ENCODE results near the gene GTF3C2.

Gene GTF3C2

DNA sequence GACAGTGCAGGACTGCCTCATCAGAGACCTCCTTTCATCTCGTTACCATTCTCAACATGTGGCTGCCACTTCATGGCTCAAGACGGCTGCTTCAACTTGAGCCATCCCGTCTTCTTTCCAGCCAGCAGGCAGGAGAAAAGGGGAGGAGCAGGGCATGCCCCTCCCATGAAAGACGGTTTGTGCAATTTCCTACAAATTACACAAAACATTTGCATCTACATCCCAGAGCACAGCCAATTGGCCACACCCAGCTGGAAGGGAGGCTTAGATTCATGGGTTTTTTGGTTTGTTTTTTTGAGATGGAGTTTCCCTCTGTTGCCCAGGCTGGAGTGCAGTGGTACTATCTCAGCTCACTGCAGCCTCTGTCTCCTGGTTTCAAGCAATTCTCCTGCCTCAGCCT lies 60.1 kb downstream of the GTF3C2 start:
- no peaks in the 10 kb centered on the region for H3K27me3 ChIP-seq (ENCODE audit: insufficient read depth, low read length, poor library complexity)
- H3K4ac ChIP-seq (ENCODE audit: low read depth, low read length), result no peak overlapping the region
- H3K79me1 ChIP-seq (ENCODE audit: low read length), result no peaks in the 10 kb centered on the region
- H2BK15ac ChIP-seq (replicated peaks; ENCODE audit: low read depth), result no peak overlapping the region
- H2BK120ac ChIP-seq (ENCODE audit: low read depth, low read length), result no peak overlapping the region
- H4K5ac ChIP-seq (ENCODE audit: low read length), result no peak overlapping the region
- H3K27ac ChIP-seq (ENCODE audit: low read depth, low read length), result no peak overlapping the region
- no peak overlapping the region for H2BK5ac ChIP-seq (ENCODE audit: low read length)
- no peak overlapping the region for H3K23ac ChIP-seq (ENCODE audit: low read length)
- H4K8ac ChIP-seq (ENCODE audit: low read depth, low read length), result no peak overlapping the region
- no peak for DNase-seq
- H3K4me3 ChIP-seq (ENCODE audit: low read length), result no peak overlapping the region
- H2AK5ac ChIP-seq (ENCODE audit: low read length), result no peak overlapping the region
- H3K18ac ChIP-seq (ENCODE audit: low read length), result no peak overlapping the region
- H3K79me2 ChIP-seq (ENCODE audit: control insufficient read depth, insufficient read depth, low read length), result no peaks in the 10 kb centered on the region
- WGBS (ENCODE audit: extremely low coverage, insufficient coverage, low lambda C conversion rate), result no CpG with 5 or more reads among the region's 4 CpGs
- H3K4me2 ChIP-seq (ENCODE audit: low read length), result no peak overlapping the region
- no peaks in the 10 kb centered on the region for H3K36me3 ChIP-seq (ENCODE audit: control insufficient read depth, insufficient read depth, low read length)
- H3K4me1 ChIP-seq (ENCODE audit: control insufficient read depth, low read depth, low read length), result peaks cover 2% of the 10 kb centered on the region
- no peak overlapping the region for H3K56ac ChIP-seq (ENCODE audit: low read length)
- H3K9ac ChIP-seq (ENCODE audit: low read length), result no peak overlapping the region

DNA sequence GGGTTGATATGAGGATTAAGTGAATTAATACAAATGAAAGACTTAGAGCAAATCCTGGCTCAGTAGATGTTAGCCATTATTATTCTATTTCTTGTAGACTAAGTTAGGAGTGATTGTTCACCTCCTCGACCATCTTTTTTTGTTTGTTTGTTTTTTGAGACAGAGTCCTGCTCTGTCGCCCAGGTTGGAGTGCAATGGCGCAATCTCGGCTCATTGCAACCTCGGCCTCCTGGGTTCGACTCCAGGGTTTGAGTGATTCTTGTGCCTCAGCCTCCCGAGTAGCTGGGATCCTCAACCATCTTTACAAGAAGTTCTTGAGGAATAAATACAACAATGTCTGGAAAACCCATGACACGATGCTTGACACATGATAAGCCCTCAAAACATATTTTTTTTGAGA lies 61.6 kb downstream of the GTF3C2 start:
- H3K27ac ChIP-seq (ENCODE audit: low read depth, low read length), result no peak overlapping the region
- peaks cover 2% of the 10 kb centered on the region for H3K4me1 ChIP-seq (ENCODE audit: control insufficient read depth, low read depth, low read length)
- H2BK15ac ChIP-seq (replicated peaks; ENCODE audit: low read depth), result no peak overlapping the region
- H3K4ac ChIP-seq (ENCODE audit: low read depth, low read length), result no peak overlapping the region
- no peak overlapping the region for H4K8ac ChIP-seq (ENCODE audit: low read depth, low read length)
- no peak overlapping the region for H4K5ac ChIP-seq (ENCODE audit: low read length)
- no peak overlapping the region for H2BK5ac ChIP-seq (ENCODE audit: low read length)
- no peak overlapping the region for H3K4me3 ChIP-seq (ENCODE audit: low read length)
- no CpG with 5 or more reads among the region's 8 CpGs for WGBS (ENCODE audit: extremely low coverage, insufficient coverage, low lambda C conversion rate)
- no peak overlapping the region for H3K23ac ChIP-seq (ENCODE audit: low read length)
- H2BK120ac ChIP-seq (ENCODE audit: low read depth, low read length), result no peak overlapping the region
- H3K9ac ChIP-seq (ENCODE audit: low read length), result no peak overlapping the region
- H3K79me1 ChIP-seq (ENCODE audit: low read length), result no peaks in the 10 kb centered on the region
- H3K36me3 ChIP-seq (ENCODE audit: control insufficient read depth, insufficient read depth, low read length), result no peaks in the 10 kb centered on the region
- H3K18ac ChIP-seq (ENCODE audit: low read length), result no peak overlapping the region
- H3K79me2 ChIP-seq (ENCODE audit: control insufficient read depth, insufficient read depth, low read length), result no peaks in the 10 kb centered on the region
- H3K56ac ChIP-seq (ENCODE audit: low read length), result no peak overlapping the region
- no peaks in the 10 kb centered on the region for H3K27me3 ChIP-seq (ENCODE audit: insufficient read depth, low read length, poor library complexity)
- DNase-seq, result no peak
- H2AK5ac ChIP-seq (ENCODE audit: low read length), result no peak overlapping the region
- no peak overlapping the region for H3K4me2 ChIP-seq (ENCODE audit: low read length)

DNA sequence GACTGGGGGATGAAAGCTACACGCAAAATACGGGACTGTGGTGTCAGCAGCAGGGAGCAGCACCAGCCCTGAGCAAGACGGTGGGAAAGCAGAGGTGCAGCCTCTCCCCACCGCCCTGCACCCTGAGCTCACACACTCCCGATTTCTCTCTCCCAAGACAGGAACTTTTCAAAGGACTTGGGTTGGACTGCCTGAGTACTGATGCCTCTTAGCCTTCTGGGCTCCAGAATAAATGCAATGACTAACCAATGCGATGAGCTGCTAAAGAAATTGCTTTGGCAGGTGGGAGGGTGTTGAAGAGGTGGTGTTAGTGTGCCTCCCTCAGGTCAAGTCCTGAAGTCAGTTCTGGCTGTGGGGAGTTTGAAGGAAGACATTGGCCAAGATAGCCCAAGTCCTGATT lies 64.7 kb downstream of the GTF3C2 start:
- H3K79me2 ChIP-seq (ENCODE audit: control insufficient read depth, insufficient read depth, low read length), result no peaks in the 10 kb centered on the region
- DNase-seq, result peak; percentile 78
- no peak overlapping the region for H3K23ac ChIP-seq (ENCODE audit: low read length)
- no peak overlapping the region for H3K9ac ChIP-seq (ENCODE audit: low read length)
- no peak overlapping the region for H2BK15ac ChIP-seq (replicated peaks; ENCODE audit: low read depth)
- no peaks in the 10 kb centered on the region for H3K27me3 ChIP-seq (ENCODE audit: insufficient read depth, low read length, poor library complexity)
- no peak overlapping the region for H4K5ac ChIP-seq (ENCODE audit: low read length)
- no peak overlapping the region for H2BK120ac ChIP-seq (ENCODE audit: low read depth, low read length)
- H3K4ac ChIP-seq (ENCODE audit: low read depth, low read length), result no peak overlapping the region
- no peak overlapping the region for H3K4me2 ChIP-seq (ENCODE audit: low read length)
- H3K36me3 ChIP-seq (ENCODE audit: control insufficient read depth, insufficient read depth, low read length), result no peaks in the 10 kb centered on the region
- H3K4me3 ChIP-seq (ENCODE audit: low read length), result no peak overlapping the region
- no peak overlapping the region for H4K8ac ChIP-seq (ENCODE audit: low read depth, low read length)
- no peak overlapping the region for H2AK5ac ChIP-seq (ENCODE audit: low read length)
- no CpG with 5 or more reads among the region's 6 CpGs for WGBS (ENCODE audit: extremely low coverage, insufficient coverage, low lambda C conversion rate)
- H3K18ac ChIP-seq (ENCODE audit: low read length), result no peak overlapping the region
- no peak overlapping the region for H3K56ac ChIP-seq (ENCODE audit: low read length)
- H3K4me1 ChIP-seq (ENCODE audit: control insufficient read depth, low read depth, low read length), result peaks cover 2% of the 10 kb centered on the region
- H3K27ac ChIP-seq (ENCODE audit: low read depth, low read length), result no peak overlapping the region
- H3K79me1 ChIP-seq (ENCODE audit: low read length), result no peaks in the 10 kb centered on the region
- H2BK5ac ChIP-seq (ENCODE audit: low read length), result no peak overlapping the region

DNA sequence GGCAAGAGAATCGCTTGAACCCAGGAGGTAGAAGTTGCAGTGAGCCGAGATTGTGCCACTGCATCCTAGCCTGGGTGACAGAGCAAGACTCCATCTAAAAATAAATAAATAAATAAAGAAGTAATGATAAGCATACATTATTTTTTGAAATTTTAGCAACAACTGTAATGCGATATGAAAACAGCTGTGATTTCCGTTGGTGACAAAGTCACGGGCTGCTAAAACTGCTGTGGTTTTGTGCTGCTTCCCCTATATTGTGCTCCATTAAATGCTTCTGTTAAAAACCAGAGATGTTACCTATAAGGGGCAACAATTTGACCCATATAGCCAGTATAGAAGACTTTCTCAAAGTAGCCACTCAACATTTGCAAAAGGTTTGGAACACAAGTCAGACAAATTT lies 66.0 kb downstream of the GTF3C2 start:
- no peak overlapping the region for H2BK120ac ChIP-seq (ENCODE audit: low read depth, low read length)
- no peak overlapping the region for H3K18ac ChIP-seq (ENCODE audit: low read length)
- no peaks in the 10 kb centered on the region for H3K79me1 ChIP-seq (ENCODE audit: low read length)
- no peak overlapping the region for H2BK5ac ChIP-seq (ENCODE audit: low read length)
- H3K4me3 ChIP-seq (ENCODE audit: low read length), result no peak overlapping the region
- WGBS (ENCODE audit: extremely low coverage, insufficient coverage, low lambda C conversion rate), result no CpG with 5 or more reads among the region's 5 CpGs
- no peak overlapping the region for H4K8ac ChIP-seq (ENCODE audit: low read depth, low read length)
- H3K56ac ChIP-seq (ENCODE audit: low read length), result no peak overlapping the region
- H3K27me3 ChIP-seq (ENCODE audit: insufficient read depth, low read length, poor library complexity), result no peaks in the 10 kb centered on the region
- H3K4me1 ChIP-seq (ENCODE audit: control insufficient read depth, low read depth, low read length), result peaks cover 2% of the 10 kb centered on the region
- no peak overlapping the region for H2AK5ac ChIP-seq (ENCODE audit: low read length)
- no peak overlapping the region for H3K4me2 ChIP-seq (ENCODE audit: low read length)
- H4K5ac ChIP-seq (ENCODE audit: low read length), result no peak overlapping the region
- H3K27ac ChIP-seq (ENCODE audit: low read depth, low read length), result no peak overlapping the region
- H3K79me2 ChIP-seq (ENCODE audit: control insufficient read depth, insufficient read depth, low read length), result no peaks in the 10 kb centered on the region
- no peak for DNase-seq
- H2BK15ac ChIP-seq (replicated peaks; ENCODE audit: low read depth), result no peak overlapping the region
- no peak overlapping the region for H3K4ac ChIP-seq (ENCODE audit: low read depth, low read length)
- no peaks in the 10 kb centered on the region for H3K36me3 ChIP-seq (ENCODE audit: control insufficient read depth, insufficient read depth, low read length)
- H3K9ac ChIP-seq (ENCODE audit: low read length), result no peak overlapping the region
- H3K23ac ChIP-seq (ENCODE audit: low read length), result no peak overlapping the region

DNA sequence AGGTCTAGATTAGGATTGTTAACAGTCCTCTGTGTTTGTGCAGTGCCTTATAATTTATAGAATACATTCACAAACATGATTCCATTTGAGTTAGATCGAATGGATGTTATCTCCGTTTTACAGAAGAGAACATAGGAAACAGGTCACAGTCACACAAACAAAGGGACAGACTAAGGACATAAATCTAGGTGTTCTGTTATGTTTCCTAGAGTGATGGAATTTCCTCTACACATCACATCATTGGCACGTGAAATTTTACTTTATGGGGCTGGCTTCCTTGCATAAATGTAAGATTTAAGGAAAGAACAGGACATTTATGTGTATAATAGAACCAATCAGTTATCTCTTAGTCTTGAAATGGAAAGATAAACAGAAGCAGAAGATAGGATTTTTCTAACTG lies 68.0 kb downstream of the GTF3C2 start:
- H2AK5ac ChIP-seq (ENCODE audit: low read length), result no peak overlapping the region
- no peaks in the 10 kb centered on the region for H3K27me3 ChIP-seq (ENCODE audit: insufficient read depth, low read length, poor library complexity)
- H2BK5ac ChIP-seq (ENCODE audit: low read length), result no peak overlapping the region
- H4K8ac ChIP-seq (ENCODE audit: low read depth, low read length), result no peak overlapping the region
- no peaks in the 10 kb centered on the region for H3K79me1 ChIP-seq (ENCODE audit: low read length)
- H3K4ac ChIP-seq (ENCODE audit: low read depth, low read length), result no peak overlapping the region
- no peak overlapping the region for H3K18ac ChIP-seq (ENCODE audit: low read length)
- no peak overlapping the region for H3K4me3 ChIP-seq (ENCODE audit: low read length)
- H3K23ac ChIP-seq (ENCODE audit: low read length), result no peak overlapping the region
- H3K36me3 ChIP-seq (ENCODE audit: control insufficient read depth, insufficient read depth, low read length), result no peaks in the 10 kb centered on the region
- H2BK120ac ChIP-seq (ENCODE audit: low read depth, low read length), result no peak overlapping the region
- peaks cover 2% of the 10 kb centered on the region for H3K4me1 ChIP-seq (ENCODE audit: control insufficient read depth, low read depth, low read length)
- no peaks in the 10 kb centered on the region for H3K79me2 ChIP-seq (ENCODE audit: control insufficient read depth, insufficient read depth, low read length)
- H4K5ac ChIP-seq (ENCODE audit: low read length), result no peak overlapping the region
- no peak overlapping the region for H3K27ac ChIP-seq (ENCODE audit: low read depth, low read length)
- no peak overlapping the region for H3K9ac ChIP-seq (ENCODE audit: low read length)
- no peak for DNase-seq
- no CpG with 5 or more reads among the region's 3 CpGs for WGBS (ENCODE audit: extremely low coverage, insufficient coverage, low lambda C conversion rate)
- no peak overlapping the region for H2BK15ac ChIP-seq (replicated peaks; ENCODE audit: low read depth)
- H3K56ac ChIP-seq (ENCODE audit: low read length), result no peak overlapping the region
- no peak overlapping the region for H3K4me2 ChIP-seq (ENCODE audit: low read length)

DNA sequence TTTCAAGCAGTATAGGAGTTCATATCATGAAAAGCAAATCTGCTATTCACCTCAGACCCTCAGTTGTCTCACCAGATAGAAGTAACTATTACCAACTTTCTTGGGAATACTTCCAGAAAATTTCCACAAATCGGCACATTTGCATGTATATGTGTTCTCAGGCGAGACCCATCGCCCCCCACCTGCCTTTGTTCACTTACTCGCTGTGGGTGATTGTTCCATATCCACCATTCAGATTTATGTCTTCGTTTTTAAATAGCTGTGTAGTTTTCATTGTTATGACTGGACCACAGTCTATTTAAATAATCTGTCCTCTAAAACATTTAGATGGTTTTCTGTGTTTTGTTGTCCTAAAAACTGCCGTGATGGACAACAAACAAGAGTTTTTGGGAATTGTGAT lies 71.1 kb downstream of the GTF3C2 start:
- Histone ChIP-seq H2BK120ac (ENCODE audit: low read depth, low read length) (no peak overlapping the region), H2AK5ac (ENCODE audit: low read length) (no peak overlapping the region), H3K4me3 (ENCODE audit: low read length) (no peak overlapping the region), H3K23ac (ENCODE audit: low read length) (no peak overlapping the region), H3K9ac (ENCODE audit: low read length) (no peak overlapping the region), H2BK15ac (replicated peaks; ENCODE audit: low read depth) (no peak overlapping the region), H4K5ac (ENCODE audit: low read length) (no peak overlapping the region), H3K27ac (ENCODE audit: low read depth, low read length) (no peak overlapping the region), H3K79me2 (ENCODE audit: control insufficient read depth, insufficient read depth, low read length) (no peaks in the 10 kb centered on the region), H3K4ac (ENCODE audit: low read depth, low read length) (no peak overlapping the region), H3K79me1 (ENCODE audit: low read length) (no peaks in the 10 kb centered on the region), H4K8ac (ENCODE audit: low read depth, low read length) (no peak overlapping the region), H3K36me3 (ENCODE audit: control insufficient read depth, insufficient read depth, low read length) (no peaks in the 10 kb centered on the region), H2BK5ac (ENCODE audit: low read length) (no peak overlapping the region), H3K27me3 (ENCODE audit: insufficient read depth, low read length, poor library complexity) (no peaks in the 10 kb centered on the region), H3K18ac (ENCODE audit: low read length) (no peak overlapping the region), H3K4me1 (ENCODE audit: control insufficient read depth, low read depth, low read length) (peaks cover 11% of the 10 kb centered on the region), H3K4me2 (ENCODE audit: low read length) (no peak overlapping the region), H3K56ac (ENCODE audit: low read length) (no peak overlapping the region)
- WGBS (ENCODE audit: extremely low coverage, insufficient coverage, low lambda C conversion rate), result no CpG with 5 or more reads among the region's 6 CpGs
- no peak for DNase-seq
